ENCODE measurements around the gene ATP6V1G1. TPM values are rescaled to one million over a fixed set of nuclear protein-coding genes. Genes with fewer than 3 reads are reported as not detected.

Gene ATP6V1G1
- total RNA-seq, 1 donor from 2014 or later: 279 TPM

DNA sequence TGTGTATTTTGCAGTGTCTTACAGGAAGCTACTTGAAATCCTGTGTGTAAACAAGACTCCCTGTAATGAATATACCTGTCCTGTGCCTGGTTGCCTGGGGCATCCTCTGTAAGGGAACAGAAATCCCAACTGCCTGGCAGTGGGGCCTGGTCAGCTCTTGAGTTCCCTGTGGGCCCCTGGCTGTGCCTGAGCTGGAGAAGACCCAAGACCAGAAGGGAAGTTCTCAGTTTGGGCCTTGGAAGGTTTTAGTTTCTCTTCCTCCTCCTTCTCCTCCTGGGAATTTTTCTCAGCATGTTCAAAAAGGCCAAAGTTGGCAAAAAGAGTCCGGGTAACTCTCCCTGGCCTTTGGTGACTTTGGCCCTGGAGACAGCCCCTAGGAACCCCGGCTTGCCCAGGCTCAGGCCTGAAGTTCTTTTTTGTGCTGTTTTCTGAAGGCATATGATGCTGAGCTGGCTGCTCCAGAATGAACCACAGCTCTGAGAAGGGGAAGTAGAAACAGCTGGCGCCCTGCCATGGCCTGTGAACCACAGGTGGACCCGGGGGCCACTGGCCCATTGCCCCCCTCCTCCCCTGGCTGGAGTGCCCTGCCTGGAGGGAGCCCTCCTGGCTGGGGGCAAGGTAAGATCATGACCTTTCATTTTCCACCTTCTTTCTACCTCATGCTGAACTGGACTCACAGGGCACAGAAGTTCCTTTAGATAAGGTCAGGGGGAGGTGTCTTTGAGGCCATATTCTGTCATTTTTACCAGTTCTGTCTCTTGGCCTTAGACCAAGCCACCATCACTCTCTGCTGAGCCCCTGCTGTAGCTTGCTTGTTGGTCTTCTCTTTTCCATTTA lies 29.3 kb downstream of the ATP6V1G1 start:
- no peaks in the 10 kb centered on the region for H3K27me3 ChIP-seq (ENCODE audit: control insufficient read depth, insufficient read depth, low read length)
- TF ChIP-seq, protein P1, sequence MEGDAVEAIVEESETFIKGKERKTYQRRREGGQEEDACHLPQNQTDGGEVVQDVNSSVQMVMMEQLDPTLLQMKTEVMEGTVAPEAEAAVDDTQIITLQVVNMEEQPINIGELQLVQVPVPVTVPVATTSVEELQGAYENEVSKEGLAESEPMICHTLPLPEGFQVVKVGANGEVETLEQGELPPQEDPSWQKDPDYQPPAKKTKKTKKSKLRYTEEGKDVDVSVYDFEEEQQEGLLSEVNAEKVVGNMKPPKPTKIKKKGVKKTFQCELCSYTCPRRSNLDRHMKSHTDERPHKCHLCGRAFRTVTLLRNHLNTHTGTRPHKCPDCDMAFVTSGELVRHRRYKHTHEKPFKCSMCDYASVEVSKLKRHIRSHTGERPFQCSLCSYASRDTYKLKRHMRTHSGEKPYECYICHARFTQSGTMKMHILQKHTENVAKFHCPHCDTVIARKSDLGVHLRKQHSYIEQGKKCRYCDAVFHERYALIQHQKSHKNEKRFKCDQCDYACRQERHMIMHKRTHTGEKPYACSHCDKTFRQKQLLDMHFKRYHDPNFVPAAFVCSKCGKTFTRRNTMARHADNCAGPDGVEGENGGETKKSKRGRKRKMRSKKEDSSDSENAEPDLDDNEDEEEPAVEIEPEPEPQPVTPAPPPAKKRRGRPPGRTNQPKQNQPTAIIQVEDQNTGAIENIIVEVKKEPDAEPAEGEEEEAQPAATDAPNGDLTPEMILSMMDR (IDR thresholded peaks at IDR 0.05; ENCODE audit: insufficient read depth, low read length, severe bottlenecking): no peak
- H3K36me3 ChIP-seq (ENCODE audit: control insufficient read depth, insufficient read depth, low read length): peaks cover 2% of the 10 kb centered on the region
- FAIRE-seq (no peak), DNase-seq (ENCODE audit: low read depth) (peak; percentile 35)
- no peak overlapping the region for H3K4me3 ChIP-seq (ENCODE audit: low read depth, low read length)

DNA sequence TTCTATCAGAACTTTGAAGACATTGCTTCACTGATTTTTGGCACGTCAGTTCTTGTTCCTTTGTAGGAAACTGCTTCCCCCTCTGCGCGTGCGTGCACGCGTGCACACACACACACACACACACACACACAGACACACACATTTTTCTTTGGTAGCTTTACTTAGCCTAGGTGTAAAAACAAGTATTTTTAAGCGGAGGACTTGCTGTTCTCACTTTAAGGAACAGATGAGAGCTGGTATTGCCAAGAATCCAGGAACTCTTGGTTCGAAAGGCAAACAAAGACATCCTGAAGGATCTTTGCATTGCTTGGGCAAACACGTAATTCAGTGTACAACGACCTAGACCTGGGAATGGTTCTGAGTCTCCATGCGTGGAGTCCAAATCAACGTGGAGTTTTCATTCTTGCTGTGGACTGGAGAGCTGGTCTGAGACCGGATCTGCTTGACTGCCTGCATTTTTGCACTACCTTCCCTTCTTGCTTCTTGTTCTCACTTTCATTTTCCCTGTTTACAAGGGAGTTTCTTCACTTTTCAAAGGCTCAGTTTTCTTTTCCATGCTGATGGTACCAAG lies 31.7 kb downstream of the ATP6V1G1 start:
- Histone ChIP-seq H3K27me3 (ENCODE audit: control insufficient read depth, insufficient read depth, low read length) (no peaks in the 10 kb centered on the region), H3K4me3 (ENCODE audit: low read depth, low read length) (no peak overlapping the region), H3K36me3 (ENCODE audit: control insufficient read depth, insufficient read depth, low read length) (peaks cover 2% of the 10 kb centered on the region)
- DNase-seq (ENCODE audit: low read depth): peak; percentile 55
- TF ChIP-seq, protein P1 (IDR thresholded peaks at IDR 0.05; ENCODE audit: insufficient read depth, low read length, severe bottlenecking): no peak
- no peak for FAIRE-seq

DNA sequence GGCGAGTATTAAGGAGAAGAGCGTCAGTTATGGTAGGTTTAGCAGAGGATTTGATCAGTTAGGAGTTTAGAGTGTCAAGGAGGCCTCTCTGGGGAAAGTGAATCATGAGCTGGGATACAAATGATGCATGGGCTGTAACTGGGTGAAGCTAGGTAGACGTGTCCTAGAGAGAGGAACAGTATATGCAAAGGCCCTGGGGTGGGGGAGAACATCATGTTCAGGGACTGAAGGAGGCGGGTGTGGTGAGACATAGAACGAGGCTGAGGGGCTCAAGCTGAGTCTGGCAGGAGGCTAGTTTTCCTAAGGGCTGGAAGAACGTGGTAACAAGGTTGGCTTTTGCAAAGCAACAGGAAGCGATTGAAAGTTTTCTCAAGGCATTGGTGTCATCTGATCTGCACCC lies 34.0 kb downstream of the ATP6V1G1 start:
- no peak for DNase-seq (ENCODE audit: low read depth)
- TF ChIP-seq, protein P1 (IDR thresholded peaks at IDR 0.05; ENCODE audit: insufficient read depth, low read length, severe bottlenecking): no peak
- no peaks in the 10 kb centered on the region for H3K27me3 ChIP-seq (ENCODE audit: control insufficient read depth, insufficient read depth, low read length)
- FAIRE-seq: no peak
- H3K4me3 ChIP-seq (ENCODE audit: low read depth, low read length): no peak overlapping the region
- peaks cover 2% of the 10 kb centered on the region for H3K36me3 ChIP-seq (ENCODE audit: control insufficient read depth, insufficient read depth, low read length)

DNA sequence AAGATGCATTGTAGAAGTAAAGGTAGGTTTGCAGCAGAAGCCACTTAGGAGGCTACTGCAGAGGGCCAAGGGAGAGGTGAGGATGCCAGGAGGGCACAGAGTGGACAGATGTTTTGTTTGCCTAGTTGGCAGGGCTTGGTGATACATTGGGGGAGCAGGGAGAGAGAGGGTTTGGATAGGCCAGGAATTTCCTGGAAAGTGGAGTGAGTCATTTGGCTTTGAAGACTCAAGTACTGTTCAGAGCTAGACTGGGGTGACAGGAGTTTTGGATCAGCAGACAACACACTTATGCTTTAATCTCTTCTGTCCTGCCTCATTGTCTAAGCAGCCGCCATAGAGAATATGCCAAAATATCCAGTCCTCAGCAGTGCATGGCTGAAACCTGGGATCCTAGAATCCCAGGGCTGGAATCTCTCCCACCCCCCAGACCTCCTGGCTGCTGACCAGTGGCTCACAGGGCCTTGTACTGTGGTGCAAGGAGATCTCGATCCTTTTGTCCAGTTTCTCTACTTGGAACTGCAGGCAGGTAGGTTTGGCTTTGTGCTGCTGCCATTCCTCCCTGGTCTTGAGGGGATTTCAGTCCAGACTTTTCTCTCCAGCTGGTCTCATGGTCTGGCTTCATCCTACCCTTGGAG lies 34.5 kb downstream of the ATP6V1G1 start:
- no peak for FAIRE-seq
- peaks cover 3% of the 10 kb centered on the region for H3K36me3 ChIP-seq (ENCODE audit: control insufficient read depth, insufficient read depth, low read length)
- peak; percentile 79 for DNase-seq (ENCODE audit: low read depth)
- TF ChIP-seq, protein P1 (IDR thresholded peaks at IDR 0.05; ENCODE audit: insufficient read depth, low read length, severe bottlenecking): no peak
- no peak overlapping the region for H3K4me3 ChIP-seq (ENCODE audit: low read depth, low read length)
- H3K27me3 ChIP-seq (ENCODE audit: control insufficient read depth, insufficient read depth, low read length): no peaks in the 10 kb centered on the region

DNA sequence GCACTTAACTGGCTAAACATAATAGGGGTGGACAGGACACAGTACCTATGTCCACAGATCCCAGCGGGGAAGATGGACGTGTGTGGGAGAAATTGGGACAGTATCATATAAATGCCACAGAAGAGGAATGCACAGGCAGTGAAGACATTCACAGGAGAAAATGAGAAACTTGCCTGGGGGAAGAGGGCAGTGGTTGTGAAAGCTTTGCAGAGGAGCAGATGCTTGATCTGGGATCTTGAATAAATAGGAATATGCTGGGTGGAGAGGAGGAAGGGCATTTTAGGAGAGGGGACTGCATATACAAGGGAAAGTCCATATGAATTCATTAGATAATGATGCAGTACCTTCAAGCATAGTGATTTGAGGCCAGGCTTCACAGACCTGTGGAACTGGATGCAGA lies 37.1 kb downstream of the ATP6V1G1 start:
- Histone ChIP-seq H3K36me3 (ENCODE audit: control insufficient read depth, insufficient read depth, low read length) (peaks cover 4% of the 10 kb centered on the region), H3K27me3 (ENCODE audit: control insufficient read depth, insufficient read depth, low read length) (no peaks in the 10 kb centered on the region), H3K4me3 (ENCODE audit: low read depth, low read length) (no peak overlapping the region)
- DNase-seq (ENCODE audit: low read depth) (no peak), FAIRE-seq (no peak)
- TF ChIP-seq, protein P1 (IDR thresholded peaks at IDR 0.05; ENCODE audit: insufficient read depth, low read length, severe bottlenecking): no peak

All from bronchial epithelial cell (primary cell).